Thymus (tissue), 11 donors: Measurements from ENCODE around the gene TOB2. TPM values are rescaled to one million over a fixed set of nuclear protein-coding genes. Genes with fewer than 3 reads are reported as not detected.
"Not testable (repeated sequence)": the region's sequence is repeated elsewhere in the genome, so short reads cannot be mapped to it uniquely, and the experiment has no call there.

Source experiments
- DNase-seq, 9 donors: peaks; one replicate each; pipeline ENCODE4 v3.0.0-alpha.2; 2013; ENCODE audit warnings: low spot score in 9 of 9, low read depth in 6 of 9, missing footprints in 1 of 9
- H3K27ac ChIP-seq, 2 donors: one replicate each; pipeline ENCODE4 v1.5.1; 2013; ENCODE audit warnings: control low read depth in 1 of 2, low read depth in 1 of 2, low read length in 1 of 2, mild to moderate bottlenecking in 1 of 2, moderate library complexity in 1 of 2
- H3K27me3 ChIP-seq, 2 donors: one replicate each; pipeline ENCODE4 v1.5.1; 2013; ENCODE audit warnings: low read length in 1 of 2; ENCODE audit not compliant: control insufficient read depth in 2 of 2, insufficient read depth in 1 of 2
- H3K36me3 ChIP-seq, 2 donors: one replicate each; pipeline ENCODE4 v1.5.1; 2013; ENCODE audit warnings: low read length in 1 of 2, mild to moderate bottlenecking in 1 of 2, moderate library complexity in 1 of 2; ENCODE audit not compliant: control insufficient read depth in 2 of 2, insufficient read depth in 2 of 2
- H3K4me1 ChIP-seq, 2 donors: one replicate each; pipeline ENCODE4 v1.5.1; 2013; ENCODE audit warnings: low read length in 2 of 2; ENCODE audit not compliant: control insufficient read depth in 2 of 2, insufficient read depth in 2 of 2
- H3K4me3 ChIP-seq, 2 donors: one replicate each; pipeline ENCODE4 v1.5.1; 2013; ENCODE audit warnings: low read length in 2 of 2, control low read depth in 1 of 2, mild to moderate bottlenecking in 1 of 2
- H3K9me3 ChIP-seq, 2 donors: one replicate each; pipeline ENCODE4 v1.5.1; 2013; ENCODE audit warnings: low read length in 1 of 2, mild to moderate bottlenecking in 1 of 2; ENCODE audit not compliant: control insufficient read depth in 2 of 2, insufficient read depth in 1 of 2
- WGBS: extraction: QIAGEN DNeasy Blood & Tissue Kit; methylation state at CpG from one replicate; pipeline ENCODE4 v1.1.7; 2013; 5-methylcytosine and 5-hydroxymethylcytosine counted together
- polyA plus RNA-seq: library from polyadenylated mRNA; stranded (reverse); fragments of 200-250 nt; gene quantifications from one replicate; pipeline ENCODE4 v1.2.3, GENCODE V29; 2013
- total RNA-seq: library from RNA; stranded (reverse); fragments of 120-200 nt; gene quantifications from one replicate; pipeline ENCODE4 v1.2.4, GENCODE V29; 2013
- donor health status: healthy.

The TOB2 gene
- total and polyA plus RNA-seq, 2 donors, result 15.0 to 17.3 TPM

DNA sequence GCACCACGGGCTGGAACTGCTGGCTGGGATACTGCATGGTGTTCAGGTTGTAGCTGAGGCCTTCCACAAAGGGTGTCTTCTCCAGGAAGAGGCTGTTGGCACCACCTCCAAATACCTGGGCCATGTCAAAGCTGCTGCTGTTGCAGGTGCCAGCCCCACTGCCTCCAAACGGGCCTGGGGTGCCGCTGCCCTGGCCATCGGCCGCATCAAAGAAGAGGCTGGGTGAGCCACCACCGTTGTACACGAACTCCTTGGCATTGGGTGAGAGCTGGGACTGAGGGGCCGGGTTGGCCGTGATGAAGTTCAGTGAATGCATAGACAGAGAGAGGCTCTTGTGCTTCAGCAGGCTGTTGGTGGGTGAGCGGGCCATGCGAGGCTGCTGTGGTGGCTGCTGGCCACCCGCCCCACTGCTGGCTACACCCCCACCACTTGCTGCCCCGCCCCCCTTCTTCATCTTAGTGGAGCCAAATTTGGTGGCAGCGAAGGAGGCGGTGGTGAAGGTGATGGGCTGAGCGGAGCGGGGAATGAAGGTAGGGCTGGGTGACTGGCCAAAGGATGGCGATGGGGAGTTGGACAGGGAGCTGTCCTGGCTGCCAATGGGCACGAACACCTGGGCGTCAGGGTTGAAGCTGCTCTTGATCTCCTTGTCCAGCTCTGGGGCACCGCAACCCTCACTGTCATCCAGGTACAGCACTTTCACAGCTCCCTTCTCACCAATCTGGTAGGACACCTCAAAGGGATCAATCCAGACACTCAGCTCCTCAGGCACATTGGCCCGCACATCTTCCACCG lies 10.1 kb downstream of the TOB2 start:
- Histone ChIP-seq H3K4me3 (no peak overlapping the region), H3K27me3 (no peaks in the 10 kb centered on the region), H3K27ac (no peak overlapping the region), H3K9me3 (no peaks in the 10 kb centered on the region), H3K4me1 (no peaks in the 10 kb centered on the region), H3K36me3 (peaks cover 65 to 66% of the 10 kb centered on the region in 2 donors)
- DNase-seq, result no peak
- 92% methylated on average over 23 of the region's 23 CpGs for whole genome bisulfite sequencing

DNA sequence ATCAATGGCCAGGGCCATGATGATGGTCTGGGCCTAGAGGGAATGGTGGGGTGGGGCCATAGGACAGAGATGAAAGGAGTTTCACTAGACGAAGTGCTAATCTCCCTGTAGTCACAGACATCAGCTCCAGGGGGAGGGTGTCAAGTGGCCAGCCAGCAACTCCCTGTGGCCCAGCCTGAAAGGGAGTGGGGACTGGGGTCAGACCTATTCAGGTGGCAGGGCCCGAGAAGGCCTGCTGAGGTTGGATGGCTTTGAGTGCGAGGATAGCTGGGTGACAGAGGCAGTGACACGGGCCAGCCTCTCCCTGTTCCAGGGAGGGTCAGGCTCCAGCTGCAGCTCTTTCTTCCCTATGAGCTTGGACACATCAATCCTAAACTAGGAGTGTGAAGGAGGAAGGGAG lies 11.0 kb downstream of the TOB2 start:
- Histone ChIP-seq H3K4me3 (no peak overlapping the region), H3K27me3 (no peaks in the 10 kb centered on the region), H3K4me1 (no peaks in the 10 kb centered on the region), H3K36me3 (peaks cover 67 to 70% of the 10 kb centered on the region in 2 donors), H3K9me3 (no peaks in the 10 kb centered on the region), H3K27ac (no peak overlapping the region)
- no peak for DNase-seq
- 97% methylated on average over 4 of the region's 4 CpGs for WGBS

DNA sequence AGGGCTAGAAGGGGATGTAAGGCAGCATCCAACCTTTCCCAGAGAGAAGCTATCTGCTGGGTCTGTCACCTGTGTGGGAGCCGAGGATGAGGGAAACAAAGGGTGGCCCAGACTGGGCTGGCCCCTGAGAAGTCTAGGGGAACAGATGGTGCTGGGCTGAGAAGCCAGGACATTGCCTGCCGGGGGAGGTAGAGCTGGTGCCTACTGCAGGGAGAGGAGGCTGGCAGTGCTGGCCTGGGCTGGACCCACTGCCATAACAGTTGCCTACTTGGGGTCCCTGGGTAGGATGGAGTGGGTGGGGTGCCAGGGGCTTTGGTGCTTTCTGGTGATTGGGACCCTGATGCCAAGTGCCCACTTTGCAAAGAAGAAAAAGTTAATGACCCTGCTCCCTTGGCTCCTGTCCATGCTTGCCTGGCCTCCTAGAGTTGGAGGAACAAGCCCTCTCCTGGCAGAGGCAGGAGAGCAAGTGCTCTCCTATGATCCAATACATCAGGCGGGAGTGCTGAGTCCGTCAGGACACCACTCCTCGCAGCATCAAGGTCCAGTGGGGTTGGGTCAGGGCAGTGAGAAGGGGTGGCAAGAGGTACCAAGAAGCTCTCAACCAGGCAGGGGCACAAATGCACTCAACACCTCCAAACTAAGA lies 12.1 kb downstream of the TOB2 start:
- not testable (repeated sequence) for H3K27ac ChIP-seq, H3K9me3 ChIP-seq, DNase-seq, H3K27me3 ChIP-seq, H3K4me3 ChIP-seq, H3K4me1 ChIP-seq
- 99% methylated on average over 5 of the region's 5 CpGs for WGBS
- H3K36me3 ChIP-seq, result peaks cover 67 to 68% of the 10 kb centered on the region in 2 donors

DNA sequence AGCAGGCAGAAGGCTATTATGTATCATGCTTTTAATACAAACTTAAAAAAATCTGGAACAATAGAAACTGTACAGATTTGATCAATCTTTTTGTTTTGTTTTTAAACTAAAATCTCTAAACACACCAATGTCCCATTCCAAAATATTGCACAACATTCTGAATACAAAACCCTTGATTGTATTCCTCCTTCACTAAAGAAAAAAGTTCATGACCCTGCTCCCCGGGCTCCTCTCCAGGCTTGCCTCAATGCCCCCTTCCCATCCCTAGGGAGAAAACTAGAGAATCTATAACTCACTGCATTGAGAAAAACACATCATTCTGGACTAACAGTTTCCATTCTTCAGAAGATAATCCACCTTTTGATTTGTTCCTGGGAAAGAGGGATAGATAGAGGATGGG lies 13.1 kb downstream of the TOB2 start:
- H3K27me3 ChIP-seq, H3K27ac ChIP-seq, H3K4me1 ChIP-seq, DNase-seq, H3K9me3 ChIP-seq, H3K4me3 ChIP-seq: not testable (repeated sequence)
- WGBS, result 100% methylated on average over 1 of the region's 1 CpG
- peaks cover 57 to 63% of the 10 kb centered on the region in 2 donors for H3K36me3 ChIP-seq

DNA sequence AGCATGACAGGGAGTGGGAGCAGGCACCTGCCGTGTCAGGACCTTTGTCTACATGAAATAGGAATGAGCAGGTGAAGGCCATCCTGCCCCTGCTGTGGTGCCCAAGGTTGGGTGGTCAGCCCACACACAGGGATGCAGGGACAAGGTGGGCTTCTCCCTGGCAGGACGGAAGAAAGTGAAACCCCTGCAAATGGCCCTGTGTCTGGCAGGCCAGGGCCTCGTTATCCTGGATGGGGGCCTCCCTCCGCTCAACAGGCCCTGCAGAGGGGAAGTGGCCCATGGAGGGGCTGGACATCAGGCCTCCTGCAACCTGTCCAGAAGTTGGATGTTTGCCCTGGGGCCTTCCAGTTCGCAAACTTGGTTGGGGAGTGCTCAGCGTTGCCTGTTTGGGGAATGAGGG lies 14.9 kb downstream of the TOB2 start:
- Histone ChIP-seq H3K27me3 (no peaks in the 10 kb centered on the region), H3K9me3 (no peaks in the 10 kb centered on the region), H3K4me1 (no peaks in the 10 kb centered on the region), H3K27ac (no peak overlapping the region), H3K4me3 (no peak overlapping the region), H3K36me3 (peaks cover 56 to 57% of the 10 kb centered on the region in 2 donors)
- DNase-seq, result no peak
- 97% methylated on average over 6 of the region's 6 CpGs for WGBS

DNA sequence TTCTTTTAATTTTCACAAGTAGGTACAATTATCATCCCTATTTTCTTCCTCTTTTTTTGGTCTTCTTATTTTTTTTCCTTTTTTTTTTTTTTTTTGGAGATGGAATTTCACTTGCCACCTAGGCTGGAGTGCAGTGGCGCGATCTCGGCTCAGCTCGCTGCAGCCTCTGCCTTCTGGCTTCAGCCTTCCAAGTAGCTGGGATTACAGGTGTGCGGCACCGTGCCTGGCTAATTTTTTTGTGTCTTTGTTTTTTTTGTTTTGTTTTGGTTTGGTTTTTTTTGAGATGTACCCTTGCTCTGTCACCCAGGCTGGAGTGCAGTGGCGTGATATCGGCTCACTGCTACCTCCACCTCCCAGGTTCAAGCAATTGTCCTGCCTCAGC lies 16.7 kb downstream of the TOB2 start:
- H3K27me3 ChIP-seq, result no peaks in the 10 kb centered on the region
- 98% methylated on average over 8 of the region's 8 CpGs for WGBS
- H3K36me3 ChIP-seq, result peaks cover 46 to 48% of the 10 kb centered on the region in 2 donors
- H3K4me1 ChIP-seq, result peaks cover 0 to 5% of the 10 kb centered on the region in 2 donors
- H3K9me3 ChIP-seq, result no peaks in the 10 kb centered on the region
- DNase-seq, result no peak
- no peak overlapping the region for H3K27ac ChIP-seq
- H3K4me3 ChIP-seq, result no peak overlapping the region

DNA sequence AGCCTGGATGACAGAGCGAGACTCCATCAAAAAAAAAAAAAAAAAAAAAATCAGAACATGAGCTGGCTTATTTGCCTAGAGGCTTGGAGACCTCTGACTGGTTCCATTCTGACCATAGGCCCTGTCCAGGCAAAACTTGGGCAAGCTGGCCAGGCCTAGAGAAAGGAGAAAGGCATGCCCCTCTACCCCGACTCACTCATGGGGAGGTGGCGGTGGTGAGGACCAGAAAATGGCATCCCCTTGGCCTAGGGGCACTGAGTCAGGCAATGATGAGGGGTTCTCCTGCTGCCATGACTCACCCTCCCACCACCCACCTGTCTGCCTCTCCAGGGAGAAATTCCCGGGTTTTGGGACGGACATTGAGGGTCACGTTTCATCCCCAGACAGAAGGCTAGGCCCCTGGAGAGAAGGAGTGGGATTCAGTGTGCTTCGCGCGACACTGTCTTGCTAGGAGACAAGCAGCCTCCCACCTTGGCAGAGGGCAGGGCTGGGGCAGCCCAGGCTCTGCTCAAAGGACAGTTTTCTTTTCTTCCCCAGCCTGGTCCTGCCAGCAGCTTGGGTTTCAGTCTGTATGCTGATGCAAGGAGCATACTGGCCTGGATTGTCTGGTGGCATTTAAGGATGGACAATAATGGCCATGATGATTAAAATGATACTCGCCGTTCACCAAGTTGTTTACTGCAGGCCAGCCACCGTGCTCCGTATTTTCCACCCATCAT lies 17.2 kb downstream of the TOB2 start:
- Histone ChIP-seq H3K4me1 (peaks cover 0 to 5% of the 10 kb centered on the region in 2 donors), H3K9me3 (no peaks in the 10 kb centered on the region), H3K4me3 (no peak overlapping the region), H3K27me3 (no peaks in the 10 kb centered on the region), H3K36me3 (peaks cover 46% of the 10 kb centered on the region in 2 donors), H3K27ac (no peak overlapping the region)
- 98% methylated on average over 13 of the region's 13 CpGs for WGBS
- no peak for DNase-seq

DNA sequence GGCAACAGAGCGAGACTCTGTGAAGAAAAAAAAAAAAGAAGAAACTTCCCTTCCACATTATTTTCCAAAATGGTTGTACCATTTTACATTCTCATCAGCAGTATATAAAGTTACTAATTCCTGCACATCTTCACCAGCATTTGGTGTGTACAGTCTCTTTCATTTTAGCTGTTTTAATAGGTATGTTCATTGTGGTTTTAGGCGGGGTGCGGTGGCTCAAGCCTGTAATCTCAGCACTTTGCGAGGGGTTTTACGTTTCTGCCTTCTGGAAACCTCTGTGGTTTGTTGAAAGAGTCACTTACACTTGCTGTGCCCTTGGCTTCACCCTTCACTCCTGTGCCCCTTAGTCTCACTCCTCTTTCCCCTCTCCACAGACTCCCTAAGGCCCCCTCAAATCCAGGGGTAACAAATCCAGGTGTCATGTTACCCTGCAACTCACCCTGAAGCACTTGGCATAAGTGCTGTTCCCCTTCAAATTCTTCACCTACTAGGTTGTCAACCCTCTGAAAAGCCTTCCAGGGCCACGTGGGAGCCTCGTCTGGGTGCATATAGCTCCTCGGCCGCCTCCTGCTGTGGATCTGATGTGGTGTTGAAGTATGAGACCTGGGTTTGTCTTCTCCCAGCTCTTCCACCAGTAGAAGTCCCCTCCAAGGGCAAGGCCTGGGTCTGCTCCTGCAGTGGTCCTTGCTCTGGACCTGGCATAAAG lies 20.8 kb downstream of the TOB2 start:
- peak in 1 of 9 donors; percentile 32 for DNase-seq
- H3K36me3 ChIP-seq, result peaks cover 38 to 40% of the 10 kb centered on the region in 2 donors
- whole genome bisulfite sequencing, result 72% methylated on average over 9 of the region's 9 CpGs
- no peak overlapping the region for H3K27ac ChIP-seq
- H3K9me3 ChIP-seq, result no peaks in the 10 kb centered on the region
- no peaks in the 10 kb centered on the region for H3K27me3 ChIP-seq
- H3K4me3 ChIP-seq, result no peak overlapping the region
- H3K4me1 ChIP-seq, result peaks cover 0 to 5% of the 10 kb centered on the region in 2 donors
